Activated naive CD4-positive, alpha-beta T cell treated with anti-CD3 and anti-CD28 coated beads, Interleukin-2, amount 50 U/mL, for 24 hours (primary cell): ENCODE measurements around the gene RALGAPA2.

Experiments
- H3K27ac Mint-ChIP-seq: one replicate; pipeline ENCODE4 v1.8.0; 2021; ENCODE audit warnings: mild to moderate bottlenecking, mixed read lengths
- H3K27me3 Mint-ChIP-seq: one replicate; pipeline ENCODE4 v1.8.0; 2021; ENCODE audit warnings: mixed read lengths
- H3K36me3 Mint-ChIP-seq: one replicate; pipeline ENCODE4 v1.8.0; 2021; ENCODE audit warnings: mixed read lengths
- H3K4me1 Mint-ChIP-seq: one replicate; pipeline ENCODE4 v1.8.0; 2021; ENCODE audit warnings: mixed read lengths
- H3K4me3 Mint-ChIP-seq: one replicate; pipeline ENCODE4 v1.8.0; 2021; ENCODE audit warnings: mild to moderate bottlenecking, mixed read lengths
- H3K9me3 Mint-ChIP-seq: one replicate; pipeline ENCODE4 v1.8.0; 2021; ENCODE audit warnings: mixed read lengths

The RALGAPA2 gene

GRCh38 chr20:20597966-20598365 is 114.5 kb downstream of the RALGAPA2 start:
- Mint-ChIP-seq H3K27me3 (no peaks in the 10 kb centered on the region), H3K27ac (no peak overlapping the region), H3K4me1 (no peaks in the 10 kb centered on the region), H3K36me3 (peaks cover 11% of the 10 kb centered on the region), H3K9me3 (no peaks in the 10 kb centered on the region), H3K4me3 (no peak overlapping the region)

- Mint-ChIP-seq H3K4me3 (no peak overlapping the region), H3K27ac (no peak overlapping the region), H3K36me3 (peaks cover 18% of the 10 kb centered on the region), H3K27me3 (no peaks in the 10 kb centered on the region), H3K9me3 (no peaks in the 10 kb centered on the region), H3K4me1 (no peaks in the 10 kb centered on the region)
These were observed 118.3 kb downstream of the RALGAPA2 start for GRCh38 chr20:20594171-20594530.

GRCh38 chr20:20593447-20594170 is 118.8 kb downstream of the RALGAPA2 start:
- H3K4me3 Mint-ChIP-seq: no peak overlapping the region
- peaks cover 18% of the 10 kb centered on the region for H3K36me3 Mint-ChIP-seq
- no peak overlapping the region for H3K27ac Mint-ChIP-seq
- no peaks in the 10 kb centered on the region for H3K4me1 Mint-ChIP-seq
- no peaks in the 10 kb centered on the region for H3K27me3 Mint-ChIP-seq
- no peaks in the 10 kb centered on the region for H3K9me3 Mint-ChIP-seq

GRCh38 chr20:20585146-20585545 is 127.3 kb downstream of the RALGAPA2 start:
- Mint-ChIP-seq H3K27me3 (no peaks in the 10 kb centered on the region), H3K27ac (no peak overlapping the region), H3K4me3 (no peak overlapping the region), H3K4me1 (no peaks in the 10 kb centered on the region), H3K9me3 (no peaks in the 10 kb centered on the region), H3K36me3 (peaks cover 31% of the 10 kb centered on the region)

- Mint-ChIP-seq H3K36me3 (peaks cover 23% of the 10 kb centered on the region), H3K27me3 (no peaks in the 10 kb centered on the region), H3K9me3 (no peaks in the 10 kb centered on the region), H3K27ac (no peak overlapping the region), H3K4me3 (no peak overlapping the region), H3K4me1 (no peaks in the 10 kb centered on the region)
These were observed 129.7 kb downstream of the RALGAPA2 start for GRCh38 chr20:20582734-20583133.

GRCh38 chr20:20580139-20580538 is 132.3 kb downstream of the RALGAPA2 start:
- peaks cover 16% of the 10 kb centered on the region for H3K36me3 Mint-ChIP-seq
- no peak overlapping the region for H3K27ac Mint-ChIP-seq
- H3K9me3 Mint-ChIP-seq: no peaks in the 10 kb centered on the region
- no peaks in the 10 kb centered on the region for H3K4me1 Mint-ChIP-seq
- H3K4me3 Mint-ChIP-seq: no peak overlapping the region
- H3K27me3 Mint-ChIP-seq: no peaks in the 10 kb centered on the region

- Mint-ChIP-seq H3K36me3 (peaks cover 18% of the 10 kb centered on the region), H3K27me3 (no peaks in the 10 kb centered on the region)
These were observed 133.6 kb downstream of the RALGAPA2 start for GRCh38 chr20:20578838-20579237.

GRCh38 chr20:20573797-20574196 is 138.6 kb downstream of the RALGAPA2 start:
- no peaks in the 10 kb centered on the region for H3K4me1 Mint-ChIP-seq
- no peaks in the 10 kb centered on the region for H3K27me3 Mint-ChIP-seq
- H3K36me3 Mint-ChIP-seq: peaks cover 23% of the 10 kb centered on the region
- H3K27ac Mint-ChIP-seq: no peak overlapping the region
- H3K9me3 Mint-ChIP-seq: no peaks in the 10 kb centered on the region
- H3K4me3 Mint-ChIP-seq: no peak overlapping the region

More at GRCh38 chr20:20578838-20579237, 133.6 kb downstream of the RALGAPA2 start:
- Mint-ChIP-seq H3K9me3 (no peaks in the 10 kb centered on the region), H3K4me3 (no peak overlapping the region), H3K4me1 (no peaks in the 10 kb centered on the region), H3K27ac (no peak overlapping the region)

- Mint-ChIP-seq H3K4me1 (no peaks in the 10 kb centered on the region), H3K9me3 (no peaks in the 10 kb centered on the region), H3K36me3 (peaks cover 30% of the 10 kb centered on the region), H3K4me3 (no peak overlapping the region), H3K27me3 (no peaks in the 10 kb centered on the region), H3K27ac (no peak overlapping the region)
These were observed 141.2 kb downstream of the RALGAPA2 start for GRCh38 chr20:20571068-20571780.

GRCh38 chr20:20568604-20569205 is 143.7 kb downstream of the RALGAPA2 start:
- no peaks in the 10 kb centered on the region for H3K27me3 Mint-ChIP-seq
- no peaks in the 10 kb centered on the region for H3K4me1 Mint-ChIP-seq
- peaks cover 21% of the 10 kb centered on the region for H3K36me3 Mint-ChIP-seq
- H3K27ac Mint-ChIP-seq: no peak overlapping the region
- H3K4me3 Mint-ChIP-seq: no peak overlapping the region
- H3K9me3 Mint-ChIP-seq: no peaks in the 10 kb centered on the region

GRCh38 chr20:20567712-20568111 is 144.7 kb downstream of the RALGAPA2 start:
- no peak overlapping the region for H3K4me3 Mint-ChIP-seq
- no peaks in the 10 kb centered on the region for H3K9me3 Mint-ChIP-seq
- H3K27ac Mint-ChIP-seq: no peak overlapping the region
- H3K4me1 Mint-ChIP-seq: no peaks in the 10 kb centered on the region
- peaks cover 21% of the 10 kb centered on the region for H3K36me3 Mint-ChIP-seq
- no peaks in the 10 kb centered on the region for H3K27me3 Mint-ChIP-seq

- Mint-ChIP-seq H3K9me3 (no peaks in the 10 kb centered on the region), H3K4me1 (no peaks in the 10 kb centered on the region), H3K27me3 (no peaks in the 10 kb centered on the region), H3K27ac (no peak overlapping the region), H3K36me3 (peaks cover 18% of the 10 kb centered on the region), H3K4me3 (no peak overlapping the region)
These were observed 145.9 kb downstream of the RALGAPA2 start for GRCh38 chr20:20566516-20566915.

- Mint-ChIP-seq H3K36me3 (peaks cover 16% of the 10 kb centered on the region), H3K27ac (peak overlapping the region; percentile 38)
These were observed 148.2 kb downstream of the RALGAPA2 start for GRCh38 chr20:20564279-20564678.

GRCh38 chr20:20562507-20562906 is 149.9 kb downstream of the RALGAPA2 start:
- Mint-ChIP-seq H3K4me1 (no peaks in the 10 kb centered on the region), H3K4me3 (no peak overlapping the region), H3K27ac (no peak overlapping the region), H3K9me3 (no peaks in the 10 kb centered on the region), H3K36me3 (peaks cover 24% of the 10 kb centered on the region), H3K27me3 (no peaks in the 10 kb centered on the region)

More at GRCh38 chr20:20564279-20564678, 148.2 kb downstream of the RALGAPA2 start:
- H3K4me1 Mint-ChIP-seq: no peaks in the 10 kb centered on the region
- no peak overlapping the region for H3K4me3 Mint-ChIP-seq
- H3K9me3 Mint-ChIP-seq: no peaks in the 10 kb centered on the region
- no peaks in the 10 kb centered on the region for H3K27me3 Mint-ChIP-seq

GRCh38 chr20:20561841-20562240 is 150.6 kb downstream of the RALGAPA2 start:
- peaks cover 20% of the 10 kb centered on the region for H3K36me3 Mint-ChIP-seq
- no peaks in the 10 kb centered on the region for H3K9me3 Mint-ChIP-seq

GRCh38 chr20:20561172-20561571 is 151.3 kb downstream of the RALGAPA2 start:
- H3K36me3 Mint-ChIP-seq: peaks cover 17% of the 10 kb centered on the region

More at GRCh38 chr20:20561841-20562240, 150.6 kb downstream of the RALGAPA2 start:
- Mint-ChIP-seq H3K27ac (no peak overlapping the region), H3K27me3 (no peaks in the 10 kb centered on the region), H3K4me1 (no peaks in the 10 kb centered on the region), H3K4me3 (no peak overlapping the region)

More at GRCh38 chr20:20561172-20561571, 151.3 kb downstream of the RALGAPA2 start:
- Mint-ChIP-seq H3K4me1 (no peaks in the 10 kb centered on the region), H3K27ac (no peak overlapping the region), H3K27me3 (no peaks in the 10 kb centered on the region), H3K4me3 (no peak overlapping the region), H3K9me3 (no peaks in the 10 kb centered on the region)
